Measurements from ENCODE around the gene GOLM1. TPM values are rescaled to one million over a fixed set of nuclear protein-coding genes. Genes with fewer than 3 reads are reported as not detected.

Gene GOLM1
- total and polyA plus RNA-seq, 2 of the 8 experiments (the other 6 are each of a cell fraction or from before 2014, with no cell fraction given) = 45.9 to 88.9 TPM

DNA sequence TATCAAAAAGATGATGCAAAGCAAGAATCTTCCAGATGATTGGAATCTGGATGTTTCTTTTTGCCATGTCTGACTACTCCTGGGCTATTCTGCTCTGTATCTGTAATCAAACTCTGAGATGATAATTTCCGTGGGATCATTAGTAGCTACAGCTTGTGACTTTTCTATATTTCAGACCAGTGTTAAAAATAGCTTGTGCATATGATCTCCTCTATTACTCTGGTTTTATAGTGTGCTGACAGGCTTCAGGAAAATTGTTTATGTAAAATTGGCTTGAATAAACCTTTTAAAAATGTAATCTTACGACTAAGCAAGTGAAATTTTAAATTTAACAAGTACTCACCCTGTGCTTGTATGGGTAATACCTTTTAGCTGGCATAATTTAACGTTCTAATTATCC lies 118.0 kb downstream of the GOLM1 start:
- H3K27ac ChIP-seq (ENCODE audit: low read depth, low read length) = no peak overlapping the region
- ChIA-PET CTCF (ENCODE audit: partially characterized antibody) (no interaction called here), POLR2A (ENCODE audit: partially characterized antibody) (no interaction called here)

More for the DNA sequence above, 118.0 kb downstream of the GOLM1 start:
- peaks cover 3 to 64% (median 18%) of the 10 kb centered on the region in 4 experiments; a peak in 7 of 8 replicates for H3K36me3 ChIP-seq (ENCODE audit: control insufficient read depth in 2 of 4, insufficient read depth in 4 of 4, low read length in 3 of 4)
- no peak overlapping the region for H3K23ac ChIP-seq (ENCODE audit: insufficient read length)
- no peak overlapping the region for H2BK15ac ChIP-seq (ENCODE audit: low read length)
- no peak for FAIRE-seq
- H2BK12ac ChIP-seq (ENCODE audit: low read depth, low read length) = no peak overlapping the region
- no peaks in the 10 kb centered on the region for H4K20me1 ChIP-seq (replicated peaks in 1 of 2; ENCODE audit: control insufficient read depth in 1 of 2, insufficient read depth in 2 of 2, low read length in 2 of 2)
- no peak overlapping the region for H3K4ac ChIP-seq (replicated peaks; ENCODE audit: insufficient read length, low read depth, low read length)
- H2AK5ac ChIP-seq (ENCODE audit: low read depth, low read length) = no peak overlapping the region
- H3K9ac ChIP-seq (replicated peaks in 1 of 4; ENCODE audit: extremely low read depth in 1 of 4, low read depth in 3 of 4, low read length in 3 of 4) = no peak overlapping the region
- no peaks in the 10 kb centered on the region for H3K9me3 ChIP-seq (ENCODE audit: insufficient read depth in 2 of 2, low read depth in 1 of 2, low read length in 1 of 2)
- WGBS, 2 experiments (ENCODE audit: extremely low coverage in 1 of 2, insufficient coverage in 1 of 2, insufficient read length in 1 of 2, insufficient replicate concordance in 2 of 2, low coverage in 1 of 2, low lambda C conversion rate in 2 of 2, missing lambda C conversion rate in 1 of 2) = 85% methylated on average over 3 of the region's 3 CpGs; no CpG with 5 or more reads in 1 of the 2 experiments
- no peak overlapping the region for H2AFZ ChIP-seq (ENCODE audit: low read length)
- no peak overlapping the region for H3K56ac ChIP-seq (replicated peaks; ENCODE audit: insufficient read length, low read depth, low read length)
- no peak overlapping the region for H3K18ac ChIP-seq (ENCODE audit: extremely low read depth, low read length)
- TF ChIP-seq TEAD4 (IDR thresholded peaks at IDR 0.05; ENCODE audit: low read depth, low read length) = no peak
- no peak for TF ChIP-seq FOSL1 (IDR thresholded peaks at IDR 0.05; ENCODE audit: insufficient read depth, low read depth, low read length)
- TF ChIP-seq CHD2 (IDR thresholded peaks at IDR 0.05; ENCODE audit: low read length) = no peak
- no peak for TF ChIP-seq POLR2AphosphoS5 (IDR thresholded peaks at IDR 0.05; ENCODE audit: low read depth, low read length)
- TF ChIP-seq, protein P1, sequence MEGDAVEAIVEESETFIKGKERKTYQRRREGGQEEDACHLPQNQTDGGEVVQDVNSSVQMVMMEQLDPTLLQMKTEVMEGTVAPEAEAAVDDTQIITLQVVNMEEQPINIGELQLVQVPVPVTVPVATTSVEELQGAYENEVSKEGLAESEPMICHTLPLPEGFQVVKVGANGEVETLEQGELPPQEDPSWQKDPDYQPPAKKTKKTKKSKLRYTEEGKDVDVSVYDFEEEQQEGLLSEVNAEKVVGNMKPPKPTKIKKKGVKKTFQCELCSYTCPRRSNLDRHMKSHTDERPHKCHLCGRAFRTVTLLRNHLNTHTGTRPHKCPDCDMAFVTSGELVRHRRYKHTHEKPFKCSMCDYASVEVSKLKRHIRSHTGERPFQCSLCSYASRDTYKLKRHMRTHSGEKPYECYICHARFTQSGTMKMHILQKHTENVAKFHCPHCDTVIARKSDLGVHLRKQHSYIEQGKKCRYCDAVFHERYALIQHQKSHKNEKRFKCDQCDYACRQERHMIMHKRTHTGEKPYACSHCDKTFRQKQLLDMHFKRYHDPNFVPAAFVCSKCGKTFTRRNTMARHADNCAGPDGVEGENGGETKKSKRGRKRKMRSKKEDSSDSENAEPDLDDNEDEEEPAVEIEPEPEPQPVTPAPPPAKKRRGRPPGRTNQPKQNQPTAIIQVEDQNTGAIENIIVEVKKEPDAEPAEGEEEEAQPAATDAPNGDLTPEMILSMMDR (IDR thresholded peaks at IDR 0.05; ENCODE audit: control extremely low read depth in 1 of 3, insufficient read depth in 1 of 3, low read depth in 1 of 3, low read length in 3 of 3) = no peak
- no peak for TF ChIP-seq SUZ12 (IDR thresholded peaks at IDR 0.05; ENCODE audit: low read length)
- no peak for TF ChIP-seq JUN (IDR thresholded peaks at IDR 0.05; ENCODE audit: low read depth, low read length)
- no peak for TF ChIP-seq JUND (IDR thresholded peaks at IDR 0.05; ENCODE audit: low read length)
- H3K14ac ChIP-seq (ENCODE audit: insufficient read length) = no peak overlapping the region
- H3K4me3 ChIP-seq (ENCODE audit: extremely low read depth in 1 of 4, insufficient read depth in 2 of 4, low read depth in 3 of 4, low read length in 4 of 4) = no peak overlapping the region
- H3K27me3 ChIP-seq (replicated peaks in 1 of 4; ENCODE audit: control insufficient read depth in 3 of 4, extremely low read depth in 1 of 4, insufficient read depth in 3 of 4, low read length in 3 of 4) = no peaks in the 10 kb centered on the region
- no peak overlapping the region for H2BK120ac ChIP-seq (replicated peaks; ENCODE audit: low read depth, low read length)
- H4K8ac ChIP-seq (ENCODE audit: extremely low read depth, insufficient read depth, low read length) = no peak overlapping the region
- no peaks in the 10 kb centered on the region for H3K4me1 ChIP-seq (replicated peaks in 1 of 4; ENCODE audit: control insufficient read depth in 3 of 4, insufficient read depth in 4 of 4, low read length in 3 of 4)
- no peak overlapping the region for H4K5ac ChIP-seq (ENCODE audit: insufficient read length, low read depth, low read length)
- no peak overlapping the region for H2BK20ac ChIP-seq (ENCODE audit: low read length)
- no peaks in the 10 kb centered on the region for H3K79me1 ChIP-seq (ENCODE audit: low read depth, low read length)
- no peak for DNase-seq (ENCODE audit: low read depth in 1 of 2, low spot score in 2 of 2)
- no peaks in the 10 kb centered on the region for H3K23me2 ChIP-seq (ENCODE audit: low read depth, low read length)
- H3K79me2 ChIP-seq (ENCODE audit: control insufficient read depth in 1 of 2, insufficient read depth in 2 of 2, low read length in 2 of 2) = no peaks in the 10 kb centered on the region
- H4K91ac ChIP-seq (replicated peaks; ENCODE audit: insufficient read length, low read length) = no peak overlapping the region
- H2BK5ac ChIP-seq (ENCODE audit: low read depth, low read length) = no peak overlapping the region
- H3K4me2 ChIP-seq (ENCODE audit: insufficient read depth in 1 of 2, low read depth in 2 of 2, low read length in 2 of 2) = no peak overlapping the region
